Transverse colon (tissue), 4 donors: ENCODE results near the gene MBTD1. TPM values are rescaled to one million over a fixed set of nuclear protein-coding genes. Genes with fewer than 3 reads are reported as not detected.
"Not testable (repeated sequence)": the region's sequence is repeated elsewhere in the genome, so short reads cannot be mapped to it uniquely, and the experiment has no call there.

ENCODE experiments used
- DNase-seq: peaks from one replicate; pipeline ENCODE4 v3.0.0-alpha.2; 2019
- H3K27ac ChIP-seq, 4 donors: fragments of 200-600 bp; sonication (generic); 2 replicates each; pipeline ENCODE4 v1.5.1; 2016 to 2018; ENCODE audit warnings: inconsistent platforms in 4 of 4
- H3K27me3 ChIP-seq: fragments of 200-600 bp; sonication (generic); 2 replicates; pipeline ENCODE4 v1.5.1; 2017; ENCODE audit warnings: inconsistent platforms
- H3K36me3 ChIP-seq, 4 donors: fragments of 200-600 bp; sonication (generic); 2 replicates each; pipeline ENCODE4 v1.5.1; 2017 to 2019; ENCODE audit warnings: inconsistent platforms in 4 of 4
- H3K4me1 ChIP-seq, 4 donors: fragments of 200-600 bp; sonication (generic); 2 replicates each; pipeline ENCODE4 v1.5.1; 2017 to 2020; ENCODE audit warnings: inconsistent platforms in 4 of 4
- H3K4me3 ChIP-seq, 4 donors: fragments of 200-600 bp; sonication (generic); 1 replicate in 1 of 4; 2 replicates in 3 of 4; pipeline versions ENCODE4 v1.5.1 to v1.6.1; 2017 to 2019; ENCODE audit warnings: inconsistent platforms in 4 of 4
- H3K9me3 ChIP-seq, 2 donors: fragments of 200-600 bp; sonication (generic); 2 replicates each; pipeline ENCODE4 v1.5.1; 2017 to 2019; ENCODE audit warnings: inconsistent platforms in 2 of 2
- CTCF ChIP-seq, 5 experiments: fragments of 200-600 bp in 3 of 5; fragments of 450-650 bp in 2 of 5; sonication (generic) in 3 of 5; IDR thresholded peaks; 1 replicate in 2 of 5; 2 replicates in 3 of 5; pipeline ENCODE4 v1.5.1; 2016 to 2017; ENCODE audit warnings: antibody characterized with exemption in 5 of 5, inconsistent platforms in 3 of 5, mild to moderate bottlenecking in 2 of 5, moderate library complexity in 1 of 5
- EP300 ChIP-seq: sonication (generic); formaldehyde crosslinking; IDR thresholded peaks from one replicate; pipeline ENCODE4 v1.6.1; 2017; ENCODE audit warnings: antibody characterized with exemption, low read depth
- POLR2A ChIP-seq: fragments of 450-650 bp; IDR thresholded peaks from one replicate; pipeline ENCODE4 v1.6.1; 2016; ENCODE audit warnings: antibody characterized with exemption, mild to moderate bottlenecking, moderate library complexity
- POLR2AphosphoS5 ChIP-seq, 3 donors: sonication (generic); formaldehyde crosslinking; IDR thresholded peaks; one replicate each; pipeline ENCODE4 v1.6.1; 2016; ENCODE audit warnings: antibody characterized with exemption in 3 of 3
- WGBS, 2 donors: methylation state at CpG; one replicate each; pipeline ENCODE4 v1.1.5; 2018; ENCODE audit warnings: low coverage in 1 of 2; 5-methylcytosine and 5-hydroxymethylcytosine counted together
- in situ Hi-C, 4 donors: fragments of 200-750 bp; cut with MboI; loops; one replicate each; pipeline versions ENCODE4 v1.15.0 to v1.15.1; 2017; ENCODE audit warnings: low sequenced_read_pairs in 3 of 4, low pct_ligation_motif_present in 1 of 4, low pct_unique_long_range_greater_than_20kb in 1 of 4
- intact Hi-C: fragments of 100-400 bp; cut with DNase I; formaldehyde crosslinking; loops from one replicate; pipeline ENCODE4 v1.15.1; 2023; ENCODE audit warnings: low total_unique reads
- total RNA-seq, 4 donors: library from RNA; depleted of rRNA; stranded (reverse); fragments of >200 nt; gene quantifications; one replicate each; pipeline ENCODE4 v1.1.0, GENCODE V29; 2016

The MBTD1 gene
- total RNA-seq, 4 donors from 2014 or later = 3.8 to 28.1 (median 12.3) TPM

GRCh38 chr17:51180486-51180885 is 79.4 kb downstream of the MBTD1 start:
- Histone ChIP-seq H3K4me1 (no peaks in the 10 kb centered on the region), H3K9me3 (no peaks in the 10 kb centered on the region), H3K27me3 (no peaks in the 10 kb centered on the region), H3K27ac (no peak overlapping the region), H3K4me3 (no peak overlapping the region), H3K36me3 (peaks cover 0 to 12% (median 5%) of the 10 kb centered on the region in 4 donors)
- no peak for DNase-seq
- no peak for TF ChIP-seq POLR2AphosphoS5 (IDR thresholded peaks at IDR 0.05)
- no peak for TF ChIP-seq EP300
- no peak for TF ChIP-seq CTCF (IDR thresholded peaks at IDR 0.05)
- TF ChIP-seq POLR2A = no peak
- in situ Hi-C loops = no loop called here
- intact Hi-C loops = no loop called here
- 84 to 92% methylated on average over 3 to 5 of the region's 5 CpGs for WGBS, 2 donors

GRCh38 chr17:51172030-51172429 is 87.8 kb downstream of the MBTD1 start:
- in situ Hi-C loops = loop anchor here in 2 of 4 donors (25.0 kb wide), 1 partner anchor 310 kb away; the partner anchor contains the start of gene TOB1 (in 2 of the 2)
- H3K27me3 ChIP-seq, intact Hi-C loops, H3K4me3 ChIP-seq, H3K9me3 ChIP-seq, H3K27ac ChIP-seq, DNase-seq: not testable (repeated sequence)
- peaks cover 0 to 16% (median 9%) of the 10 kb centered on the region in 4 donors for H3K4me1 ChIP-seq
- peaks cover 0 to 11% (median 3%) of the 10 kb centered on the region in 4 donors for H3K36me3 ChIP-seq
- 80 to 97% methylated on average over 6 to 9 of the region's 9 CpGs for WGBS, 2 donors

- intact Hi-C loops = no loop called here
- peaks cover 0 to 11% (median 3%) of the 10 kb centered on the region in 4 donors for H3K36me3 ChIP-seq
- no peaks in the 10 kb centered on the region for H3K27me3 ChIP-seq
- no peak for DNase-seq
- H3K27ac ChIP-seq = peak overlapping the region in 1 of 4 donors; percentile 6
- 79 to 94% methylated on average over 2 of the region's 2 CpGs for WGBS, 2 donors
- H3K9me3 ChIP-seq = no peaks in the 10 kb centered on the region
- H3K4me1 ChIP-seq = peaks cover 0 to 18% (median 12%) of the 10 kb centered on the region in 4 donors
- no peak overlapping the region for H3K4me3 ChIP-seq
- in situ Hi-C loops = loop anchor here in 2 of 4 donors (25.0 kb wide), 1 partner anchor 308 kb away; the partner anchor contains the start of gene TOB1 (in 2 of the 2)
- TF ChIP-seq CTCF (IDR thresholded peaks at IDR 0.05) = no peak
- TF ChIP-seq POLR2A = no peak
- TF ChIP-seq POLR2AphosphoS5 (IDR thresholded peaks at IDR 0.05) = no peak
- no peak for TF ChIP-seq EP300
These were observed 89.1 kb downstream of the MBTD1 start for GRCh38 chr17:51170736-51171135.

- no peak for TF ChIP-seq CTCF (IDR thresholded peaks at IDR 0.05)
- no peak for TF ChIP-seq POLR2AphosphoS5 (IDR thresholded peaks at IDR 0.05)
- TF ChIP-seq EP300 = no peak
- no peak for TF ChIP-seq POLR2A
- intact Hi-C loops (no loop called here), in situ Hi-C loops (loop anchor here in 2 of 4 donors (25.0 kb wide), 1 partner anchor 307 kb away; the partner anchor contains the start of gene TOB1 (in 2 of the 2))
- no peak for DNase-seq
- Histone ChIP-seq H3K4me1 (peaks cover 7 to 24% (median 17%) of the 10 kb centered on the region in 4 donors), H3K27me3 (no peaks in the 10 kb centered on the region), H3K4me3 (no peak overlapping the region), H3K9me3 (no peaks in the 10 kb centered on the region), H3K27ac (no peak overlapping the region), H3K36me3 (peaks cover 0 to 11% (median 3%) of the 10 kb centered on the region in 4 donors)
- WGBS, 2 donors = 83 to 93% methylated on average over 1 of the region's 1 CpG
These were observed 90.5 kb downstream of the MBTD1 start for GRCh38 chr17:51169340-51169739.
